GM12865 (cell line): Measurements from ENCODE around the gene HSPA1A.
"Not testable (repeated sequence)": the region's sequence is repeated elsewhere in the genome, so short reads cannot be mapped to it uniquely, and the experiment has no call there.

Experiments used
- DNase-seq: peaks from one replicate; pipeline ENCODE4 v3.0.0; 2010; ENCODE audit warnings: low read depth
- H3K4me3 ChIP-seq: 2 replicates; pipeline ENCODE4 v1.5.1; 2011; ENCODE audit warnings: mild to moderate bottlenecking, low read depth, low read length, control low read depth
- CTCF ChIP-seq: IDR thresholded peaks from 2 replicates; pipeline ENCODE4 v1.5.1; 2011; ENCODE audit warnings: low read length, control low read depth, low read depth, inconsistent platforms; ENCODE audit not compliant: insufficient read depth; ENCODE audit errors: missing control alignments

Gene HSPA1A

GRCh38 chr6:31792761-31793171 is 22.6 kb upstream of the HSPA1A start:
- H3K4me3 ChIP-seq: no peak overlapping the region
- DNase-seq: no peak
- no peak for TF ChIP-seq CTCF

- H3K4me3 ChIP-seq: peak overlapping the region; percentile 95; the same call in 1 of the 2 replicates
- DNase-seq: not testable (repeated sequence)
Measured at GRCh38 chr6:31793927-31794245, 21.5 kb upstream of the HSPA1A start.

GRCh38 chr6:31794294-31794865 is 21.0 kb upstream of the HSPA1A start:
- no peak for DNase-seq
- TF ChIP-seq CTCF: no peak
- peak overlapping the region; percentile 95 for H3K4me3 ChIP-seq

- TF ChIP-seq CTCF: no peak
- DNase-seq: no peak
- peak overlapping the region; percentile 95 for H3K4me3 ChIP-seq
Measured at GRCh38 chr6:31794866-31795615, 20.3 kb upstream of the HSPA1A start.

GRCh38 chr6:31795616-31796298 is 19.6 kb upstream of the HSPA1A start, which contains the start of gene VARS1:
TSS of gene VARS1 (minus strand) at chr6:31795752. CDS start at chr6:31795217, 535 bp downstream.
- peak; percentile 85 for TF ChIP-seq CTCF
- H3K4me3 ChIP-seq: peak within 1 kb of the TSS; percentile 95
- DNase-seq: peak; percentile 96

GRCh38 chr6:31796993-31797385 is 18.4 kb upstream of the HSPA1A start:
- no peak for TF ChIP-seq CTCF
- no peak for DNase-seq

GRCh38 chr6:31797588-31797987 is 17.8 kb upstream of the HSPA1A start:
- no peak for TF ChIP-seq CTCF
- no peak for DNase-seq
- no peak overlapping the region for H3K4me3 ChIP-seq

More at GRCh38 chr6:31796993-31797385, 18.4 kb upstream of the HSPA1A start:
- no peak overlapping the region for H3K4me3 ChIP-seq
